ENCODE data around the gene ERC1.

DNA sequence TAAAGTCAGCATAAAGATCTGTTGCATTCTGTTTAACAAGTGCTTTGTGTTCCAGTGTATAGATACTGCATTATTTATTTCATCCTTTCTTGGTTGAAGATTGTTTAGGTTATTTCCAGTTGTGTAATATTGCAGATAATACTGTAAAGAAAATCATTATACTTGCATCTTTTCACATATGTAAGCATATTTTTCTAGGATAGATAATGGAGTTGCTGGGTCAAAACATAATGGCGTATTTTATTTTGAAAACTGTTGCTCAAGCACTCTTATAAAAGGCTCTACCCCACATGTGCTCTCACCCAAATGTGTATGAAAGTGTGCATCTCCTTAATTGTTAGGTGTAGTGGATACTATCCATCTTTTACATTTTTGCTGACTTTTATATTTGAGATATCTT lies 329.0 kb downstream of the ERC1 start:
- no peak for TF ChIP-seq POLR2A (IDR thresholded peaks at IDR 0.05; ENCODE audit: low read length)
- TF ChIP-seq GATA1 (IDR thresholded peaks at IDR 0.05; ENCODE audit: low read depth, low read length) = no peak
